ENCODE measurements around the gene RAPGEF4.

RAPGEF4 gene

GRCh38 chr2:172856606-172857005 is 121.0 kb downstream of the RAPGEF4 start:
- no peak for DNase-seq (ENCODE audit: extremely low read depth in 1 of 2, low read depth in 1 of 2)

GRCh38 chr2:172858473-172858745 is 122.8 kb downstream of the RAPGEF4 start:
- no peak for DNase-seq (ENCODE audit: extremely low read depth in 1 of 2, low read depth in 1 of 2)

- DNase-seq (ENCODE audit: extremely low read depth in 1 of 2, low read depth in 1 of 2): no peak
Measured at GRCh38 chr2:172859581-172860335, 124.1 kb downstream of the RAPGEF4 start.

- no peak for DNase-seq (ENCODE audit: extremely low read depth in 1 of 2, low read depth in 1 of 2)
Measured at GRCh38 chr2:172860336-172860707, 124.7 kb downstream of the RAPGEF4 start.

- no peak for DNase-seq (ENCODE audit: extremely low read depth in 1 of 2, low read depth in 1 of 2)
Measured at GRCh38 chr2:172861098-172861497, 125.5 kb downstream of the RAPGEF4 start.

- no peak for DNase-seq (ENCODE audit: extremely low read depth in 1 of 2, low read depth in 1 of 2)
Measured at GRCh38 chr2:172861656-172862476, 126.2 kb downstream of the RAPGEF4 start.

GRCh38 chr2:172863341-172863740 is 127.7 kb downstream of the RAPGEF4 start:
- DNase-seq (ENCODE audit: extremely low read depth in 1 of 2, low read depth in 1 of 2): no peak

GRCh38 chr2:172864182-172864581 is 128.5 kb downstream of the RAPGEF4 start:
- DNase-seq (ENCODE audit: extremely low read depth in 1 of 2, low read depth in 1 of 2): no peak

GRCh38 chr2:172865422-172865821 is 129.8 kb downstream of the RAPGEF4 start:
- no peak for DNase-seq (ENCODE audit: extremely low read depth in 1 of 2, low read depth in 1 of 2)

GRCh38 chr2:172869861-172870260 is 134.2 kb downstream of the RAPGEF4 start:
- DNase-seq (ENCODE audit: extremely low read depth in 1 of 2, low read depth in 1 of 2): no peak

- no peak for DNase-seq (ENCODE audit: extremely low read depth in 1 of 2, low read depth in 1 of 2)
Measured at GRCh38 chr2:172870396-172870795, 134.8 kb downstream of the RAPGEF4 start.

- no peak for DNase-seq (ENCODE audit: extremely low read depth in 1 of 2, low read depth in 1 of 2)
Measured at GRCh38 chr2:172877826-172878225, 142.2 kb downstream of the RAPGEF4 start.

- no peak for DNase-seq (ENCODE audit: extremely low read depth in 1 of 2, low read depth in 1 of 2)
Measured at GRCh38 chr2:172878260-172878659, 142.6 kb downstream of the RAPGEF4 start.

- no peak for DNase-seq (ENCODE audit: extremely low read depth in 1 of 2, low read depth in 1 of 2)
Measured at GRCh38 chr2:172884336-172884735, 148.7 kb downstream of the RAPGEF4 start.

- no peak for DNase-seq (ENCODE audit: extremely low read depth in 1 of 2, low read depth in 1 of 2)
Measured at GRCh38 chr2:172885996-172886395, 150.4 kb downstream of the RAPGEF4 start.

GRCh38 chr2:172887280-172887679 is 151.6 kb downstream of the RAPGEF4 start:
- DNase-seq (ENCODE audit: extremely low read depth in 1 of 2, low read depth in 1 of 2): no peak

- no peak for DNase-seq (ENCODE audit: extremely low read depth in 1 of 2, low read depth in 1 of 2)
Measured at GRCh38 chr2:172888714-172889669, 153.3 kb downstream of the RAPGEF4 start.

- no peak for DNase-seq (ENCODE audit: extremely low read depth in 1 of 2, low read depth in 1 of 2)
Measured at GRCh38 chr2:172889768-172890430, 154.3 kb downstream of the RAPGEF4 start.

GRCh38 chr2:172893111-172893510 is 157.5 kb downstream of the RAPGEF4 start:
- no peak for DNase-seq (ENCODE audit: extremely low read depth in 1 of 2, low read depth in 1 of 2)

- DNase-seq (ENCODE audit: extremely low read depth in 1 of 2, low read depth in 1 of 2): no peak
Measured at GRCh38 chr2:172893671-172894070, 158.0 kb downstream of the RAPGEF4 start.
